T1000 (cell line): ENCODE measurements around the gene C10orf105.

Source experiments
- DNase-seq: peaks from one replicate; lab custom pipeline; 2025; ENCODE audit warnings: mixed read lengths; lab: John Stamatoyannopoulos, UW

The C10orf105 gene, protein sequence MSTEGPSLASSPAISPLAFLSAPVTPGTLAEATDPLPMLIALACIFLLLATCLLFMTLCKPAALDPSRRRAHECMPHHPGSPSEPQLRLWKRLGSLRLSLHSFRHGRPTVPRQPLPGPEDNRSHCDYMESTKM

DNA sequence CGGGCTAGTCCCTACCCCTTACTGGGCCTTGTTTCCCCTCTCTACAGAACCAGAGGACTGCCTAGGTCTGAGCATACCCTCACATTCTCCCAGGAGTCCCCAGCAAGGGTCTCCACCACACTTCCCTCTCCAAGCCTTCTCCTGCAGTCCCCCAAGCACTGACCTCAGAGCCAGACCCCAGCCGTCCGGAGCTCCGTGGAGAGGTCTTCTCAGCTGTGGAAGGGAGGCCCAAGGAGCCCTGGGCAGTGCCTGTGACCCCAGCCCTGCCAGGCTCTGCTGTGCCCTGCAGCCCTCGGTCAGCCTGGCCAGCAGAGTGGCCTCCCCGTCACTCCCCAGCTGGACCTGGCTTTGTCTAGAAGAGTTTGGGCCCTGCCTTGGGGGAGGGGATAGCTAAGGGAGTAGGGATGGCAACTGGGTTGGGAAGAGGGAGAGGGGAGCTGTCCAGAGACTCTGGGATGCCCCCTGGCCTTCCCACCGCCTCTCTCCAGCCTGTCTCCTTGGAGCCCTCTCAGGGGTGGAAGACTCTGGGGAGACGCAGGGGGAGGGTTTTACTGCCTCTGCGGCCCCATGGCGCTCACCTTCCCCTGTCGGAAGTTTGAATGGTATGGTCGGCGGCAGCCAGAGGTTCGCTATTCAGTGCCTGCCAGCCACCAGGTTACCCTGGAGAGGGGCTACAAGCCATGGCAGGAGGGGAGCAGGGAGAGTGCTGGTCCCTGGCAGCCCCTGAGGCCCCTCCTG, at the start of gene C10orf105:
C10orf105 (minus strand) TSS at position 315 of the 738 bp plus-strand sequence. CDS start 3,441 bp downstream, outside the sequence.
- DNase-seq: no peak

DNA sequence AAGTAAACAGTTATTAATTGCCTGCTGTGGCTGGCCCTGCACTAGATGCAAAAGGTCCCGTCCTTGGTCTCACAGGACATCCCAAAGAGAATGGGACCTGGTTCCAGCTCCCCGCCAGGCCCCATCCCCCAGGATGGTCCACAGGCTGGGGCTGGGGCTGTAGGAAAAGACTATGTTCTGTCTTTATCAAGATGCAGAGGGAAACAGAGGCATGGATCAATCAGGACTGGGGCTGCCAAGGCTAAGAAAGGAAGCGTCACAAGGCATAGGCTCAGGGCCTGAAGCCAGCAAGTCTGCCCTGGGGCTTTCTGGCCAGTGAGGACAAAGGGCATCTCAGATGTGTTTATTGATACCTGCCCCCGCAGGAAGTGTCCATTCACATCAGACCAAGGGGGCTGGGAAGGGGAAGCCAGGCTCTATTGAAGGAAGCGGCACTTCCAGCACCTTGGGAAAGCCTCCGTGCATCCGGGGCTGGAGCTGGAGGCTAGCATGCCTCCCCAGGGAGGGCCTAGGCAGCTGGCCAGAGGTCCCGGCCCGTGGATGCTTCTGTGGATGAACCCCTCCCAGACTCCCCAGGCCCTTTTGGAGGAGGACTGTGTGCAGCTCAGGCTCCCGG, 48.0 kb upstream of the C10orf105 start:
- DNase-seq: peak; percentile 35

DNA sequence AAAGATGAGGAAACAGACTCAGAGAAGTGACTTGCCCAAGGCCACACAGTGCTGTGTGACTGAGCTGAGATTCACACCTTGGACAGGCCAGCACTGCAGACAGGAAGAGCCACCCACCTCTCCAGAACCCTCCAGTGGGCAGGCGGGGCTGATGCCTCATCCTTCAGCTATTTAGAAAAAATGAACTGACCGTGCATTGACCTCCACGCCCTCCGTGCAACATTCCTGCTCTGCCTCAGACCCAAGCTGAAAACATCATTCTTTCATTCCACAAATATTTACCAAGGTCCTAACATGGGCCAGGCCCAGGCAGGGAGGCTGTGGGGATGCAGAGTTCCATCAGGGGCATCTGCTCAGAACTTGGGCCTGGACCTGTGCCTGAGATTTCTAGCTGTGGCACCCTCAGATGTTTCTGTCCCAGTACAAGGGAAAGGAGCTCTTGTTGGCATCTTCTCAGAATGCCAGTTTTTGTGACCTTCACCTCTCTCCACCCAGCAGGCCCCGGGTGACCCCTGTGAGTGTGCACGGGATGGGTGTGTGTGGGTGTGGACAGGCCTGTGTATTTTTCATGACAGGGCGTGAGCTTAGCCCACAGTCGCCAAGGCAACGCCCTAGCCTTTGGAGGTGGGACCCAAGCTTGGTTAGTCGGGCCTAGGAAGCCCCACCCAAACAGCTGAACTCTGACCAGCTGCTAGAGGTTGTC, 47.3 kb upstream of the C10orf105 start:
- DNase-seq: peak; percentile 75

DNA sequence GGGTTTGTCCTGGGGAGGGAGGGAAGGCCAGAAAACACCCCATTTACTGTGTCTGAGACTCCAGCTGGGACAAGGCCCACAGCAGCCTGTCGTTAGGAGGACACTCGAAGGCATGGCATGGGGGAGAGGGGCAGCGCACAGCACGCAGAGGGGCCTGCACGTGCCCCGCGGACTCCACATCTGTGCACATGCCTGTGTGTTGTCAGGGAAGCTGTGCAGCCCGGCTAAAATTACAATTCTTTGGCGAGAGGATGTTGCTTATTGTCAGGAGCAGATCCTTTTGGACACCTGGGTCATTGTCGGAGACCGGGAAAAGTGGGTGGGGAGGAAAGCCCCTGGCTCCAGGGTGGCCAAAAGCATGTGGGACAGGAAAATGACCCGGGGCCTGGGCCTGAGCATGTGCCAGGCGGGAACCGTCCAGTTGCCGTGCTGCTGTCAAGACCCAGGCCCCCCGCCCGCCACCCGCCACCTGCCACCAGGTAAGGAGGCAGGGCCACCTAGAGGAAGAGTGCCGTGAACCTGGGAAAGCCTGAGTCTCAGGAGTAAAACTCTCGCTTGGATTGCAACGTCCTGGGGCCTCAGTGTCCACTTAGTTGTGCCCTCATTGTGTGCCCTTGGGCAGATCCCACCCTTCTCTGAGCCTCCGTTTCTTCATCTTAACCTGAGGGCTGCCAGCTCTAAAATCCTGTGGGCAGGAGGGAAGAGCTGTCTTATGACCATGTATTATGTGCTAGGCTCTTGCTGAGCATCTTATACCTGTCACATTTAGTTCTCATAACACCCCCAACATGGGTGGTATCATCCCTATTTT, 46.5 kb upstream of the C10orf105 start:
- no peak for DNase-seq

DNA sequence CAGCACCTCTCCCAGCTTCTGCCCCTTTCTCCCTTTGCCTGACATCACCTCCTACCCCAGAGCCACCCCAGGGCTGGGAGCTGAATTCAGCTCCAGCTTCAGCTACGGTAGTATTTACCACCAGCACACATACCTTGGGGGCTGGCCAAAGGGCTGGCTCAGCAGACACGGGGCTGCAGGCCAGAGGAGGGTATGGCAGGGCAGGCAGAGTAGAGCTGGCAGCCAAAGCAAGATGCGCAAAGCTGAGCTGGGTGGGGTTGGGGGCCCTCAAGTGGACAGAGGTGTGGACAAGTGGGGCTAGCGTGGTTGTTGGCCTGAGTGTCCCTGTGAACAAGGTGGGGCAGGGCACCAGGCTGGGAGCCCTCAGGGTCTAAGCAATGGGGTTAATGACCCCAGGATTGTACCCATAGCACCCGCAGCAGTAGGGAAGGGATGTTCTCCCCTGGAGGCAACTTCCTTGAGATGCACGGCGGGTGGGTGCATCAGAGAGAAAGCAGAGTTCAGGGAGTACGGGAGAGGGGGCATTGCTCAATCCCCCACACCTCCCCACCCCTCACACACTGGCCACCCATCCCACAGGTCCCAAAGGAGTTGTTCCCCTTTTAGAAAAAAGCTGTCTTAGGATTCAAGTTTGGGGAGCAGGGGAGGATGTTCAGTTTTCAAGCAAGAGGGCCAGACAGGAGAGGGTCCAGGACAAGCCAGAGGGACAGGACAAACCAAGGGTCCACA, 45.8 kb upstream of the C10orf105 start:
- no peak for DNase-seq

DNA sequence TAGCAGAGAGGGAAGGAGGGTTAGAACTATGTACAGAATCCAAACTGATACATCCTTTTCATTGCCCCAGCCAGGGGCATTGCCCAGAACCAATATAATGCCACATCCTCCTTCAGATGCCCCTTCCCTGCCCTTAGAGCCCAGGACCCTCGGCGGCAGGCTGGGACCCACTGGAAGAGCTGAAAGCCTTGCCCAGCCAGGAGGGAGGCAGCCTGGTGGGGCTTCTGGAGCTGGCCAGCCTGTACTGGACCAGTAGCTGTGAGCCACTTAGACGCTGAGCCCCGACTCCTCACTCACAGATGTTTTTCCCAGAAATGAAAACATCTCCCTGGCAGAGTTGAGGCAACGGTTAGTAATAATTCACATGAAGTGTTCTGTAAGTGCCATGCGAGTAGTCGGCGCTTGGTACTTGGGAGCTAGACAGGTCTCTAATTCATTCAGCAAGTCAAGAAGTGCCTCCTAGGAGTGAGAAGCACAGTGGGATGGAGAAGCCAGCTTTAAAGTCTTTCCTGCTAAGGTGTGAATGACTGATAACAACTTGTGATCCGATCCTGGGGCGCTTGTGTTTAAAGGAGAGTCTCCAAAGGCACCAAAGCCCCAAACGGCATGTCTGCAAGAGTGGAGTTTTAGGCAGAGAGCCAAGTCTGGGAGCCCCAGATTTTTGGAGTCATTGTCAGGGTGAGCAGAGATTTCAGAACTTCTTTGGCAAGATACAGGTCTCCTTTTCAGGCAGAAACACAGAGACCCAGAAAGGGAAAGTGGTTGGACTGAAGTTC, 44.0 kb upstream of the C10orf105 start:
- DNase-seq: no peak

DNA sequence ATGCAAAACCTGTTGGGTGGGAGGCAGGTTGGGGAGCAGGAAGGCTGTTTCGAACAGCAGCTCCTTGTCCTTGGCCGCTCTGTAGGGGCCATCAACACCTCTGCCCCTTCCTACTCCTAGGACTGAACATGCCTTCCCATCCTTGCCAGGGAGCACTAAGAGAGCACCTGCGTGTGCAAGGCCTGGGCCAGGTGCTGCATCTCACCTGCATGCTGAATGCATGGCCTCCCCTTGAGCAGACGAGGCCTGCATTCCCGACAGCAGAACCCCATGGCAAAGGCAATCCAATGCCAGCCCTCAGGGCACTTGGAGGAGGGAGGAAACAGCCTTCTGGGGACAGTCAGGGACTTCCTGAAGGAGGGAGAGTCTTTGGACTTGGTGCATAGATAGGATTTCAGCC, 42.7 kb upstream of the C10orf105 start:
- DNase-seq: no peak

DNA sequence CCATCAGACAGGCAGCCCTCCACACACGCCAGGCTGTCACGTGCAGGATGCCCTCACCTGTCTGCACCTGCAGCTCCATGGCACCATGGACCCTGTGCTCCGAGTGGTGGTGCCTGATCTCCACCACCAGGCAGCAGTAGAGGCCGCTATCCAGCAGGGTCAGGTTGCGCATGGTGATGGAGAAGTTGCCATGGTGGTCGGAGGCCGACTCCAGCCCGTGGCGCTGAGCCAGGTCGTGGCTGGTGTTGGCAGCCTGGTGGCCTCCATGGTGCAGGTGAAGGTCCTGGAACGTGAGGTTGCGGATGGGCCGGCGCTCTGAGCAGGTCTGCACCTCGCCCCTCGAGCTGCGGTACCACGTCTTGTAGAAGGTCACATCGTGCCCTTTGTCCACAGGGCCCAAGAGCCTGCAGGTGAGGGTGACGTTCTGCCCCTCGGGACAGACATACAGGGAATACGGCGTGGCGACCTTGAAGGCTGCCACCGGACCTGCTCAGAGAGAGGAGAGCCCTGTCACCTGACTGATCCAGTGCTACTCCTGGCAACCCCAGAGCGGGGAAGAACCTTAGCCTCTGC, 42.0 kb upstream of the C10orf105 start:
- no peak for DNase-seq

DNA sequence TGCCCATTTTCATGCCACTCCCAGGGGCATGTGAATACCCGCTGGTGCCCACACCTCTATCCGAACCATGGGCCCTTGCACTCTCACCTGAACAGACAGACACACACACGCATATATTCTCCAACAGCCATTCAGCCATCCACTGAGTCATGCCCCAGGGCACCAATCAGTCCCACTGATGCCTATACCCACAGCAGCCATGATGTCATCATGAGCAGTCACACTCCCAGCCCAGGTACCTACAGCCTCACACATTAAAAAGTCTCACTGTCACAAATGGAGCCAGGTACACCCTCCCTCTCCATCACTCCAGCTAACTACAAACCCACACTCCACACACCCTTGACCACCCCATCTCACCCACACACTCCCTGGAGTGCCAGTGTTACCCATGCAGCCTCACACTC, 41.5 kb upstream of the C10orf105 start:
- DNase-seq: no peak

DNA sequence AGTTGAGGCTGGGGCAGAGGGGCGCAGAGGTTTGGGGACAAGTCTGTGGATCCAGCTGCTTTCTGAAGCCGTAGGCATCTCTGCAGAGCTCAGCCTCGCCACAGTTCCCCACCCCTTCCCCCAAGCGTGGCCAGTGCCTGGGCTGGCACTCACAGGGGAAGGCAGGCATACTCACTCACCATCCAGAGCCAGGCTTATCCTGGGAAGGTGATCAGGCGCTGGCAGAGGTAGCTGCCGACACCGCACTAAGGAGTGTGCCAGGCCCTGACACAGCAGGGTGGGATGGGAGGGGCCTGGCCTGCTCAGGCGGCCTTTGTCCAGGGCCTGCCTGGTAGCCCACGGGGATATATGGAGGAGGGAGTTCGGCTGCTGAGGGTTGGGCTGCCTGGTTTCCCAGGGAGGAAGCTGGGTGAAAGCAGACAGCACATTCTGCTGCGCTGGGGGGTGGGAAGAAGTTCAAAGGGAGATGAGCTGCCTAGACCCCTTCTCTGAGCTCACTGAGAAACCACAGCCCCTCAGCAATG, 37.9 kb upstream of the C10orf105 start:
- no peak for DNase-seq

DNA sequence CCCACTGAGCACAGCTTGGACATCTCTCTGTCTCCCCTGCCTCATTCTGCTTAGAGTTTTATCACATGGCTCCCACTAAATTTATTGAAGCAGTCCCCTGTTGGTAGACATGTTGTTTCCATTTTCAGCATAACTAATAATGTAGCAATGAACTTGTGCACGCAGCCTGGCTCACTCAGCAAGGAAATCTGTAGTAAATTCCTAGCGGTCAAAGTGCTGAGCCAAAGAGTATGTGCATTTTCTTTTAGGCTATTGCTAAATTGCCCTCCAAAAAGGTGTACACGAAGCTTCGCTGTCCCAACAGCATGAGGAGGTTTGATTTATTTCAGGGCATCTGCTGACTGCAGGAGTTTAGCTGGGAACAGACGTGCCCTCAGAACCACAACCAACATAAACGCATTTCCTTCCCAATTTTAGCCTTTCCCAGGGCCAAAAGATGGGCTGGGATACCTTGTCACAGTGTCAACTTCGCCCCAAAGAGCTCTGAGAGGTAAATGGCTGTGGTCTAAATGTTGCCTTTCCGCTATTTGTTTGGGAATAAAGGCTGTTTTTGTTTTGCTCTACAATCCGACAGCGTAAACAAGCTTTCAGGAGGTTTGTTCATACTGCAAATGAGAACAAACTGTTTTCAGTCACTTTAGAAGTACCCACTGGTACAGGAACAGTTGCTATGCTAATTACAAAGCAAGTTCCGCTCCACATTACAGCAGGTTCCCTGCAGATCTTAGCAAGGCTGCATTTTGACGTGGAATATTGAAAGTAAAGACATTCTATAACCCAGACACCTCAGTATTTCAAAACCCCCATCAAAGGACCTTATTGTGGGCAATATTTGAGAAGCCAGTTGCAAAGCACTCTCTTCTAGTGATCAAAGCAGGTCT, 37.0 kb upstream of the C10orf105 start:
- DNase-seq: no peak

DNA sequence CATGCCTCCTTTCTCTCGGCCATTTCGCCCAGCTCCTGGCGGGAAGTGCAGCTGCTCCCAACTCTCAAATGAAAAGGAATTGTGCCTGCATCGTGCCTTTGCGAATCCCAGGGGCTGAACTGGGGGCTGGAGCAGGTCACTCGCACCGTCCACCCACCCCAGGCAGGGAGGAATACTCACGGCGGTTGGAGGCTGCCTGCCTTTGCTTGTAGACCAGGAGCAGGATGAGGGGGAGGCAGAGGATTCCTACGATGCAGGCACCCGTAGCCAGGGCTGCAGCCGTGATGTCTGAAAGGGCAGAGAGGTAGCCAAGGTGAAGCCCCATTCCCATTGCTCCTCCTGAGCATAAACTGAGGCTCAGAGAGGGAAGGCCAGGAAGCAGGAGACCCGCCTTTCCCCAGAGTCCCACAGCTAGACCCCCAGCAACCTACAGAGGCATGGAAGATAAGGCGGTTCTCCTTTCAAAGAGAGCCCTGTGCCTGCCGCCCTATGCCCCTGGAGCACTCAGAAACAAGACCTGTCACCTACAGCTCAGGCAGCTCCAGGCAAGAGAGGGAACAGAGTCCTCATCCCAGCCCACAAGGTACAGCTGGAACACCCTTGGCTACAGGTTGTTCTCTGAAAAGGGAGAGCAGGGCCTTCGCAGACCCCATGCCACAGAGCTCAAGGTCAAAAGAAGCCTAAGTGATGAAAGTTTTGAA, 35.8 kb upstream of the C10orf105 start:
- DNase-seq: no peak

DNA sequence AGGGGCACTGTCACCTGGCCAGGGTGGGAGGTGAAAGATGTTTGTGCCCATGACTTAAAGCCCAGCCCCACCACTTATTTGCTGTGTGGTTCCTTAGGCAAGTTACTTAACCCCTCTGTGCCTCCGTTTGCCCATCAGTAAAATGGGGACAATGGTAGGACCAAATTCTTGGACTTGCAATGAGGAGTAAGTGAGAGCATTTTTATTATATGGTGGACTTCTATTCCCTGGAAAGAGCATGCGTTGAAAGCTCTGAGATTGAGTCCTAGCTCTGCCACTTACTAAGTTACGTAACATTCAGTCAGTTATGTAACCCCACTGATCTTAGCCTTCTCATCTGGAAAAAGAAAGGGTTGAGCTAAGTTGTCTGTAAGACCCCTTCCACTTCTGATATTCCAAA, 35.0 kb upstream of the C10orf105 start:
- DNase-seq: no peak

DNA sequence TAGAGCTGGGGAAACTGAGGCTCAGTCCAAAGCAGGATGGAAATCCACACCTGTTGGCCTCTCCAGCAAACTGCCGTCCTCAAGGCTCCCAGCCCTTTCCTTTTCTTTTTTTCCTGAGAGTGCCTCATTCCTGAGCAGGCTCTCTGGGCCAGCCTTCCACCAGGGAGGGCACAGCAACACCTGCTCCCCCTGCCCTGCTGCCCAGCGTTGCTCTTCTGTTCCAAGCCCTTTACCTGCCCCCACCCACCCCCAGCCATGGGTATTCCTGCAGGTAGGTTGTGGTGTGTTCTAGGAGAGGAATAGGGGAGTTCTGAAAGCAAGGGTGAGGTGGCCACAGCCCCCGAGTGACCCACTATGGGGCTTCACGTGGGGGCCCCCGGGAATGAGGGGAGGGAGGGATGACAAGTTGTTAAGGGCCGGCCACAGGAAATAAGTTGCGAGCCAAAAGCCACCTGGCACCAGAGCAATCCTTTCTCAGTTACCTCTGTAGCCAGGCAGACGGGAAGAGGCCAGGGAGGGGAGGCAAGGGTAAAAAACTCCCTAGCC, 34.5 kb upstream of the C10orf105 start:
- DNase-seq: no peak

DNA sequence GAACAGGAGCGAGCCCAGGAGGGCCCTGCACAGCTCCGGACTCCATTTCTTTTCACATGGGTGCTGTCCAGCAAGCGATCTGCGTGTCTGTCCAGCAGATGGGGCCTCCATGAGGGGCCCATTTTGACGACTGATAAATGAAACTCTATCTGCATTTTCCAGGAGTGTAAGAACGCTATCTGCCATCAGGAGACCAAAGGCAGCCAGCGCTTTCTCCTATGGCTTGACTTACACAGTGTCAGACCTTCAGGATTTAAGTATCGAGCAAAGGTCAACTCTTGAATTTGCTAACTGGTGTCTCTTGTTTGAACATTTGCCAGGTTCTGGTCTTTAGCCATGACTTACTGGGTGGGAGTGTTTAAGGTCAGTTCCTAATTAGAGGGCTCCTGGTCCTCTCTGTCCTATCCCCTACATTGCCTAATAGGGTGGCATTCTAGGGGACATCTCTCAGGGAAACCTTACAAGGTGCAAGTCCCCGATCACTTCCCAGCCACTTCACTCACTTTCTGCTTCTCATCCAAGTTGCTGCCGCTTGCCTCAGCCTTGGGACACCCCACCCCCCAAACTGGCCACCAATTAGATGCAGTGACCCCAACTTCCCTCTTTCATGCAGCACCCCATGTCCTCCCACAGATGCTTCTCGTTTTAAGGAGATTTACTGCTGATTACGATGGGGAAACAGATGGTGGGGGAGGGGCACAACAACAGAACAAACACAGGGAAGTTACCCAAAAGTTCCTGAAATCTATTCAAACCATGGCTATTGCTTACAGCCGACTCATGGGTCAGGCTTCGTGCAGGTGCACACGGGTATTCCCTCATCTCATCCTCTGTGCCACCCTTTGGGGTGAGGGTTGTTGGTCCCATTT, 33.7 kb upstream of the C10orf105 start:
- no peak for DNase-seq

DNA sequence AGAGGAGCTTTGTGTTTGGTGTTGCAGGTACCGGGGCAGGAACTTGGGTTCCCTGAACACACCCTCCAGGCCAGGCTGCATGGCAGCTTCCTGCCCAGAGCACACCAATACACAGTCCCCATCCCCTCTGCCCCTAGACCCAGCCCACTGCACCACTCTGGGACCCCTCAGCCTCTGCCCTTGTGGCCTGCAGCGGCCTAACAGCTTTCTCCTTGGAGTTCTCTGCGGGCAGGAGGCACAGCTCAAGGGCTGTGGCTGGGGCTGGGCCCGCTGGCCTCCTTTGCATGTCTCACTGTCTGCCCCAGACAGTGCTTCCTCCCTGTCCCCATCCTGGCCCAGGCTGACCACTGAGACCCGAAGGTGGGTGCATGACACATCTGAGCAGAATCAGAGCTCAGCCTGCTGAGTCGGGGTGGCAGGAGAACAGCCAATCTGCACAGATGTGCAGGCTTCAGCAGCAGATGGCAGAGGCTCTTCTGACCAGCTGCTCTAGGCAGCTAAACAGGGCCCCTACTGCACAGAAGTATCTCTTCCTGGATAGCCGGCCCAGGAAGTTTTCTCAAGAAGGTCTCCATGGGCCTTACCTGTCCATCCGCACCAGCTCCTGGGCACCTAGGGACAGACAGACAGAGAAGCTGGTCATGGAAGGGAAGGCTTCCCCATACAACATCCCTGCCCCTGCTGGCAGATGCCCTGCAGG, 33.0 kb upstream of the C10orf105 start:
- DNase-seq: no peak
